ENCODE results near the gene NCMAP. TPM values are rescaled to one million over a fixed set of nuclear protein-coding genes. Genes with fewer than 3 reads are reported as not detected.

Gene NCMAP
- total RNA-seq, 4 donors from 2014 or later: 0.16 to 1.9 (median 0.27) TPM; not detected in 1

GRCh38 chr1:24600551-24600950 lies 44.7 kb downstream of the NCMAP start:
- Histone ChIP-seq H3K27ac (no peak overlapping the region), H3K4me1 (no peaks in the 10 kb centered on the region), H3K36me3 (no peaks in the 10 kb centered on the region), H3K4me3 (no peak overlapping the region), H3K9me3 (no peaks in the 10 kb centered on the region), H3K27me3 (peaks cover 21% of the 10 kb centered on the region)
- TF ChIP-seq CTCF (IDR thresholded peaks at IDR 0.05) (no peak), POLR2AphosphoS5 (IDR thresholded peaks at IDR 0.05) (no peak), EP300 (IDR thresholded peaks at IDR 0.05) (no peak), POLR2A (IDR thresholded peaks at IDR 0.05) (no peak)
- no peak for ATAC-seq
- WGBS, 2 donors (ENCODE audit: low coverage in 1 of 2): 62 to 100% methylated on average over 1 to 4 of the region's 5 CpGs

GRCh38 chr1:24605534-24606295 lies 49.8 kb downstream of the NCMAP start:
- TF ChIP-seq CTCF (IDR thresholded peaks at IDR 0.05): no peak
- no peak for TF ChIP-seq POLR2AphosphoS5 (IDR thresholded peaks at IDR 0.05)
- no peak for TF ChIP-seq POLR2A (IDR thresholded peaks at IDR 0.05)
- peaks cover 9% of the 10 kb centered on the region for H3K27me3 ChIP-seq
- no peaks in the 10 kb centered on the region for H3K9me3 ChIP-seq
- no peak overlapping the region for H3K4me3 ChIP-seq
- H3K27ac ChIP-seq: no peak overlapping the region
- 89 to 96% methylated on average over 4 to 7 of the region's 19 CpGs for WGBS, 2 donors (ENCODE audit: low coverage in 1 of 2)
- H3K36me3 ChIP-seq: no peaks in the 10 kb centered on the region
- ATAC-seq: no peak
- H3K4me1 ChIP-seq: no peaks in the 10 kb centered on the region

GRCh38 chr1:24606296-24606605 lies 50.4 kb downstream of the NCMAP start:
- Histone ChIP-seq H3K27ac (no peak overlapping the region), H3K27me3 (peaks cover 8% of the 10 kb centered on the region), H3K36me3 (no peaks in the 10 kb centered on the region), H3K4me1 (no peaks in the 10 kb centered on the region), H3K4me3 (no peak overlapping the region), H3K9me3 (no peaks in the 10 kb centered on the region)
- ATAC-seq: no peak
- 81 to 82% methylated on average over 3 of the region's 3 CpGs for WGBS, 2 donors (ENCODE audit: low coverage in 1 of 2)
- TF ChIP-seq POLR2A (IDR thresholded peaks at IDR 0.05) (no peak), EP300 (IDR thresholded peaks at IDR 0.05) (no peak), POLR2AphosphoS5 (IDR thresholded peaks at IDR 0.05) (no peak), CTCF (IDR thresholded peaks at IDR 0.05) (no peak)

- no peaks in the 10 kb centered on the region for H3K9me3 ChIP-seq
- no peak for ATAC-seq
- peaks cover 8% of the 10 kb centered on the region for H3K27me3 ChIP-seq
- no peak for TF ChIP-seq POLR2AphosphoS5 (IDR thresholded peaks at IDR 0.05)
- no peak for TF ChIP-seq CTCF (IDR thresholded peaks at IDR 0.05)
- TF ChIP-seq EP300 (IDR thresholded peaks at IDR 0.05): no peak
- no peak for TF ChIP-seq POLR2A (IDR thresholded peaks at IDR 0.05)
- WGBS, 2 donors (ENCODE audit: low coverage in 1 of 2): 96 to 100% methylated on average over 1 to 2 of the region's 2 CpGs
- H3K4me1 ChIP-seq: no peaks in the 10 kb centered on the region
- H3K27ac ChIP-seq: no peak overlapping the region
- H3K4me3 ChIP-seq: no peak overlapping the region
- no peaks in the 10 kb centered on the region for H3K36me3 ChIP-seq
Observed at GRCh38 chr1:24606621-24607020, 50.7 kb downstream of the NCMAP start.

- ATAC-seq: no peak
- Histone ChIP-seq H3K4me1 (no peaks in the 10 kb centered on the region), H3K27me3 (peaks cover 15% of the 10 kb centered on the region), H3K36me3 (no peaks in the 10 kb centered on the region), H3K4me3 (no peak overlapping the region), H3K9me3 (no peaks in the 10 kb centered on the region), H3K27ac (no peak overlapping the region)
- WGBS, 2 donors (ENCODE audit: low coverage in 1 of 2): 84 to 100% methylated on average over 1 to 3 of the region's 3 CpGs
- TF ChIP-seq POLR2AphosphoS5 (IDR thresholded peaks at IDR 0.05): no peak
- no peak for TF ChIP-seq EP300 (IDR thresholded peaks at IDR 0.05)
- no peak for TF ChIP-seq POLR2A (IDR thresholded peaks at IDR 0.05)
- TF ChIP-seq CTCF (IDR thresholded peaks at IDR 0.05): no peak
Observed at GRCh38 chr1:24609949-24610517, 54.1 kb downstream of the NCMAP start.

Measured in gastroesophageal sphincter (tissue), 4 donors.